HG02970 (cell line): Measurements from ENCODE around the gene BPIFB6.

Experiments
- ATAC-seq: cut with Tn5 transposase; IDR thresholded peaks from one replicate; pipeline ENCODE4 v1.9.1; 2021; ENCODE audit warnings: mild to moderate bottlenecking, moderate library complexity, moderate number of reproducible peaks; ENCODE audit not compliant: unreplicated experiment, low FRiP score

BPIFB6 gene

DNA sequence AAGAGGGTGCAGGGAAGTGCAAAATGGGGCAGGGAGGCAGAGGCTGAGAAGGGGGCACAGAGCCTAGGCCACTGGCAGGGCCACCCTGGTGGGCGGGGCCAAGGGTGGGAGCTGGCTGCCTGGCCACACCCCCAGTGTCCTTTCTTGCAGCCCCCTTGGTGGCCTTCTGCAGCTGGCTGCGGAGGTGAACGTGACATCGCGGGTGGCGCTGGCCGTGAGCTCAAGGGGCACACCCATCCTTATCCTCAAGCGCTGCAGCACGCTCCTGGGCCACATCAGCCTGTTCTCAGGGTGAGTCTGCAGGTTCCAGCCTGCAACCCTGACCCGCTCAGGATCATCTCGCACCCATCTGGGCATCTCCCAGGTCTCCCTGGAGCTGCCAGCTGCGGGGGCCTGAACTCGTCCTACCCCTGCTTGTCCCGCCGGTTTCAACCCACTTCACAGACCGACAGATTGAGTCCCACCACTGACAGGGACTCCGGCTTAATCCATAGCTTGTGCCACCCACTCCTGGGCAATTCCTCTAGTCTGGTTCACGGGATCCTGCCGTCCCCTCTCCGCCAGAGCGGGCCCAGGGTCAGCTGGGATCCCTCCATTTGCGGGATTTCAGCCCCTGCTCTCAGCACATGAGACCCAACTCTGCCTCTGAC lies 28.4 kb downstream of the BPIFB6 start:
- no peak for ATAC-seq

DNA sequence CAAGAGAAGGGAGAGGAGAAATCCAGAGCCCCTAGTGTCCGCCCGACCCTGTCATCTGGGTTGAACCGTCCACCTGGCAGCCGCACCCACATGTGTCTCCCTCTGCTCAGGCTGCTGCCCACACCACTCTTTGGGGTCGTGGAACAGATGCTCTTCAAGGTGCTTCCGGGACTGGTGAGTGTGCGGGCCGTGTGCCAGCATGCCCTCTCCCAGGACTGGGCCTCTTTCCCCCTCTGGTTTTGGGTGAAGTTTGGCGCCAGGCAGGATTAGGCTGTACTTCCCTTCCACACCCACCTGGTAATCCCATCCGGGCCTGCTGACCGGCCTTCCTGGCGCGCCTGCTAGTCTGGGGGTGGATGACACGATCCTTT lies 30.2 kb downstream of the BPIFB6 start:
- no peak for ATAC-seq

DNA sequence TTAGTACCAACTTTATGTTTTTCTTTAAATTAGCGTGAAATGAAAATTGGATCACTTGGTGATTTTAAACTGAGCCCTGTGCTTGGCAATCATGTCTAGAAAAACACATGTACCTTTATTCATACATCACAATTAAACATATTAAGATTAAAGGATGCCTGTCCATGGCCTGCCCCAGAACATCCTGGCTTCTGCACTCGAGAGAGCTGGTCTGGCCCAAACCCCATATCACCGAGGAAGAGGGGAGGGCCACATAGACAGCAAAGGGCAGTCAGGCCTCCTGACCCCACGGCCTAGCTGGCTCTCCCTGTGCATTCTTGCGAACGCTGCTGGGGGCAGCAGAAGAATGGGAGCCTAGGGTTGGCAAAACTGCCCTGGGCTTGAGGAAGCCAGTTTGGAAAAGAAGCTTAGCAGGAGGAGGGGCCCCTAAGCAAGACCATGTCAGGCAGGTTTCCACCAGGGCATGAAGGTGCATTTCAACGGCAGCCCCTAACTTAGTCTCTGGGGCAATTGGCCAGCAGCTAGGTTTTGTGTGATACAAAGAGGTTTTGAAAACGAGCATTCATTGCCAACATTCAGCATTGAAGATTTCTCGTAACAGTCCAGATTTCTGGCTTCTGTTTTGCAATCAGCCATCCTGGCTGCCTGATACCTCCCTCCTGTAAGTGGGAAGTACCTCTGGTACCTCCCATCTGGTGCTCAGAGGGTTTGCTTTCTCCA lies 30.8 kb downstream of the BPIFB6 start:
- ATAC-seq, result no peak

DNA sequence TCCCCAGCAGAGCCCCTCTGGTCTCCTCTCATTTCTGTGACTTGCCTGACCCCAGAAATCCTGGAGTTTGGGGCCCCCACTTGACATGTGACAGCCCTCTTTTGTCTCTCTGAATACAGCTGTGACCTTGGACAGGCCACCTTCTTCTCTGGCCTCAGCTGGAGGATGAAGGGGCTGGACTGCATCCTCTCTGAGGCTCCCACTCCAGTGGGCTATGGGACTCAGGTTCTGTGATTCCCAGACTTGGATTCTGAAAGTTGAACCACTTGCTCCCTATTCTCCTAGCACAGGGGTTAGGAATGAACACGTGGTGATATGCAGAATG lies 31.3 kb downstream of the BPIFB6 start:
- no peak for ATAC-seq

DNA sequence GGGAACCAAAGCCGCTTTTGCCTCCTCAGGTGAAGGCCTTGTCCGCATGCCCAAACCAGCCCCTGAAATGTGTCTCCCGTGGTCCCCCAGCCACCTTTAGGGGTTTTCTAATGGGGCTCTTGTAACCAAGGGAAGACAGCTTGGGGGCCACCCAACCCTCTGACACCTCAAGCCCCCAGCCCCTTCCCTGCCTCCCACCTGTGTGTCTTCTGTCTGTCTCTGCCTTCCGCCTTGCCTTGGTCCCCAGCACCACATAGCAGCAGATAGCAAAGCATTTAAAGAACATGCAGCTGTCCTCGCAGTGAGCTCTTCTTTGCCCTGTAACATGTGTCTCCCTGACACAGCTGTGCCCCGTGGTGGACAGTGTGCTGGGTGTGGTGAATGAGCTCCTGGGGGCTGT lies 31.8 kb downstream of the BPIFB6 start:
- ATAC-seq, result no peak

DNA sequence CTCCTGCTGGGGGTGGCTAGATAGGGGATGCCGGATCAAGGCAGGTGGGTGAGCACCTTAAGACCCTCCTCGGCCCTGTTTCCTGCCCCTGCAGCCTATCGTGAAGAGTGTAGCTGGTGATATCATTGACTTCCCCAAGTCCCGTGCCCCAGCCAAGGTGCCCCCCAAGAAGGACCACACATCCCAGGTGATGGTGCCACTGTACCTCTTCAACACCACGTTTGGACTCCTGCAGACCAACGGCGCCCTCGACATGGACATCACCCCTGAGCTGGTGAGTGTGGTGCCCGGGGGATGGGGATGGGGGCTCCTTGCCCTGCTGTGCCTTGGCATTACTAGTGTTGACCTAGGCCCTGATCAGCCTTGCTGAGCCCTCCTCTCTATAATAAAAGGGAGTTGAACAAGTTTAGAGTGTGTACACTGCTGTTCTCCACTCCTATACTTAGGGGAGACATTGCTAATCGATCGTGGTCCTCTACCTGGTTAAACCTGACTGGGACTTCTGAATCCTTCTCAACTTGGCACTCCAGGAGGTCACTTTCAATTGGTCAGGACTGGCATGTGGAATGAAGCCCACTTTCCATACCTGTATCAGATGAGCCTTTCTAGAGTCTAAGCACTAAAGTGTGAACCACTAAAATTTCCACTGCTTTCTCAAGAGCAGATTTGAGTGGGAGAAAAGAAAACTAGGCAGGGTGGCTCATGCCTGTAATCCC lies 33.3 kb downstream of the BPIFB6 start:
- no peak for ATAC-seq

DNA sequence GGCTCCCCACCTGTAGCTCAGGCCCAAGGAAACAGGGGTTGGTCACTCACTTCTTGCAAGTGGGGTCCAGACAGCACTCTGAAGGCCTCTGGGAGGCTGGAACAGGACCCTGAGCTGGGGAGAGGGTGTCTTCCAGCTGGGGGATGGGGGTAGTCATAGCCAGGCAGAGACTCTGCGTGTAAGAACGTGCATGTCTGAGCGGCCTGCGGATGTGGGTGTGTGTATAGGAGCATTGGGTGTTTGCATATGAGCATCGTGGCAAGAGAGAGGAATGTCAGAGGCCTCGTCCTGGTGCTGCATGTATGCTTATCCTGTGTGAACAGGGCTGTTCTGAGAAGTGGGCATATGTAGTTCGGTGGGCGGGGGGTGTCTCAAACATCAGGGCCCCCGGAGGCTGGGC lies 34.3 kb downstream of the BPIFB6 start:
- no peak for ATAC-seq

DNA sequence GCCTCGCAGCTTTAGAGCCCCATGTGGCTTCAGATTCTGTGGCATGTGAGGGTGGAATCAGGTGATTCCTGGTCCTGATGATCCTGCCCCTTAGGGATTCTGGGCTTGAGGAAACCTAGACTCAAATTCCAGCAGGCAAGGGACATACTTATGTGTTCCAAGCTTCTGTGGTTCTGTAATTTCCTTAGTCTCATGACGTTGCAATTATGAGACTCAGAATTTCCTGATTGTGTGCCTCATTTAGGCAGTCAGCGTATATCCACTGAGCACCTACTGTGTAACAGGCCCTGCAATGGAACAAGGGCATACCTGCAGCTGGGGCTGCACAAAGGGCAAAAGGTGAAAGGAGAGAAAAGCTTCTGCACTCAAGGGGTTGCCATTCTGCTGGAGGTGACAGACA lies 36.4 kb downstream of the BPIFB6 start:
- no peak for ATAC-seq

DNA sequence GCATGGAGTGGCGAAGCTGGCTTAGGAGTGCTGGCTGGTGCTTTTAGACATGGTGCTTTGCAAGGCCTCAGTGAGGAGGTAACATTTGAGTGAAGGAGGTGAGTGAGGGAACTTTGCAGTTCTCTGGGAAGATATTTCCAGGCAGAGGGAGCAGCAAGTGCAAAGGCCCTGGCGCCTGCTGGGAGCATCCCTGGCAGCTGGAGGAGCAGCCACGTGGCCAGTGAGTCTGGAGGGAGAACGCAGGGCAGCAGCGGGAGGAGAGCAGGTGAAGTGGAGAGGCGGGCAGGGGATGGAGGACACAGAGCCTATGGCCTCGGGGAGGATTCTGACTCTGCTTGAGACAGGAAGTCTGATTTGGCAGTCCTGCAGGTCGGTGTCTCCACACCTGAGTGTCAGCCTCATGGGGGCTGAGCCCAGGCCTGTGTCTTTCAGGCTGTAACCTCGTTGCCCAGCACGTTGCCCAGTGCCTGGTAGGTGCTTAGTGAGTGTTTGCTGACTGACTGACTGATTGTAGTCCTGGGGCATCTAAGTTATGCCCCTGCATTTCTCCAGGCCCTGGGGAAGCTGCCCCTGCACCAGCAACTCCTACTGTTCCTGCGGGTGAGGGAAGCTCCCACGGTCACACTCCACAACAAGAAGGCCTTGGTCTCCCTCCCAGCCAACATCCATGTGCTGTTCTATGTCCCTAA lies 36.9 kb downstream of the BPIFB6 start:
- ATAC-seq, result no peak

DNA sequence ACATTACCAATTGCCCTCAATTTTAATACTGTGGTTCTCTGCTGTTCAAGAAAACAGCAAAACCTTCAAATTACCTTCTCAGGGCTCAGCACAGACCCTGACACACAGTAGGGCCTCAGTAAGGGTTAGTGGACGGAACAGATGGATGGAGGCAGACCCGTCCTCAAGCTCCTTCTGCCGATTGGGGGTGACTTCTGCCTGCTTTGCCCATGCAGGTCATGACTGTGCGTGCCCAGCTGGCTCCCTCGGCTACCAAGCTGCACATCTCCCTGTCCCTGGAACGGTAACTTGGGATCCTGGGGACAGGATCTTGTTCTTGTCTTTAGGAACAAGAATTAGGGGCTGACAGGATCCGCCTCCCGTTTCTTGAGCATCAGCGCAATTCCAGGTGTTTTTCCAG lies 38.2 kb downstream of the BPIFB6 start:
- ATAC-seq, result no peak

DNA sequence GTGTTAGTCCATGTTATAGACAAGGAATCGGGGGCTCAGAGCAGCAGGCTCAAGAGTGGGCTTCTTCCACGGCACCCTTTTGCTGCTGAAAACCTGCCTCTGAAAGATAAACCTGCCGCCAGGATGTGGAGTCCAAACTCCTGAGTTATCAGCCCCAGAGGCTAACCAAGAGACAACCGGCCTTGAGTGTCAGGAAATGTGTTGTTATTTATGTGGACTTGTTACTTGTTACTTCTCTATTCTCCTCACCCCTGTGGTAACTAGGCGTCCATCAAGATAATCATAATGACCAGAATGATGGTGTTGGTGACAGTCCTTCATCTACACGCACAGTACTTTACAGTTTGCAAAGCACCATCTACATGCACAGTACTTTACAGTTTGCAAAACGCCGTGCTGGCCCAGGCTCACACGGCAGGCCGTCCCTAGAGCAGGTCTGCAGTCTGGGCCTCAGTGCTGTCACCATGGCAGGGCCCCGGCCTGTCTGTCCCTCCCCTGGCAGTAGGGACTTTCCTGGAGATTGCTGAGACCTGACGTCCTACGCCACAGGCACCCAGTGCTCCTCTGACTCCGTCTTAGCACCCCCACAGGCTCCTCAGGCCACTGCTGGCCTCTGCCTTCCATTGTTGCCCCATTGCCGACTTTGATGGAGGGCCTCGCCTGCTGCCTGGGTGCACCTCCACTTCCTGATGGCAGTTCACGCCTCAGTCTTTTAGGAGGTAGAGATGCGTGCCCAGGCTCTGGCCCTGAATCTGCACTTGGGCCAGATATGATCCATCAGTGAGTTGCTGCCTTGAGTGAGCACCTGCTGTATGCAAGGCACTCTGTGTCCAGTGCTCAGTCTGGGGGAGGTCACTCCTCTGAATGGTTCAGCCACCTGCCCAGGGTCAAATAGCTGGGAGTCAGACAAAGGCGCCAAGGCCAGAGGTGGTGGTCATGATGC lies 38.9 kb downstream of the BPIFB6 start:
- ATAC-seq, result no peak

DNA sequence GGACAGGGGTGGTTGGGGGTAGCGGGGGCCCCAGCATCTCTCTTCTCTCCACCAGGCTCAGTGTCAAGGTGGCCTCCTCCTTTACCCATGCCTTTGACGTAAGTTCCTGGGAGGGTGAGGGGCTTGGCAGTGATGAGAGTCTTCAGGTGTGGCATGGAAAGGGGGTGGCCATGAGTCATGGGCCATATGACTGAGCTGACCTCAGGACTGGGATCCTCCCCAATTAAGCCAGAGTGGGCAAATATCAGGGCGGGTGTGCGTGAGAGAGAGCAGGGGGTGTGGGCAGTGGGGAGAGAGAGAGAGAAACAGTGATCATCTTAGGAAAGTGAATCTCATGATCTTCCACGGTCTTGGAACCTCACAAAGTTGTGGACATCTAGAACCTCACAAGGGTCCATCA lies 39.8 kb downstream of the BPIFB6 start:
- no peak for ATAC-seq

DNA sequence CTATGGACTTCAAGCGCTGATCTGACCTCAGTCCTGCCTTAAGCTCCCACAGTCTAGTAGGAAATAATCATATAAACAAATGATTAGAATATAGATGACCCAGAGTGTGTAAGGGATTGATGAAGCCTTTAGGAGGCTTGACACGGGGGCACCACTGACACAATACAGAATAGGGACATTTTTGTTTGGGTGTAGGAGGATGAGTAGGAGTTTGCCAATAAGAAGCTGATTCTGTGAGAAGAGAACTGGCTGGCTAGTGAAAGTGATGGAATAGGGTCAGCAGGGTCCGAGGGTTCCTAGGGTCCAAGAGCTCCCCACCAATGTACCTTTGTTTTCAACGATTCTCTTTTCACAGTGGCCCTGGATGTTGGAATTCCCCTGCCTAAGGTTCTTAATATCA lies 40.9 kb downstream of the BPIFB6 start:
- ATAC-seq, result no peak

DNA sequence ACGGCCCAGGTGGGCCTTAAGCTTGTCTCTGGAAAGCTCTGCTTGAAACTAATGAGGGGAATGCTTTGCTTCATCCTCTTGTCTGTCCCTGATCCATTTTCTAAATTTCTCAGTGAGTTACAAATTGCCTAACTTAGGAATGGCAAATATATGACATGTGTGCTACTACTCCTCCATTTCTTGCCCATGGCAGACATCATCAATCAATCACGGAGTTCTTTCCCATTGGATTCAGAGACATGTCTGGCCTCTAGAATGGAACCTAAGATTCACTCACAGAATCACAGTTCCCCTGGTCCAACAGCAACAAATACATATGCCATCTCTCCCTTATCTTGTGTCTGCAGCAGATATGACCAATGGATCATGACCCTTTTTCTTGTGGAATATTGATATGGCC lies 41.4 kb downstream of the BPIFB6 start:
- no peak for ATAC-seq

DNA sequence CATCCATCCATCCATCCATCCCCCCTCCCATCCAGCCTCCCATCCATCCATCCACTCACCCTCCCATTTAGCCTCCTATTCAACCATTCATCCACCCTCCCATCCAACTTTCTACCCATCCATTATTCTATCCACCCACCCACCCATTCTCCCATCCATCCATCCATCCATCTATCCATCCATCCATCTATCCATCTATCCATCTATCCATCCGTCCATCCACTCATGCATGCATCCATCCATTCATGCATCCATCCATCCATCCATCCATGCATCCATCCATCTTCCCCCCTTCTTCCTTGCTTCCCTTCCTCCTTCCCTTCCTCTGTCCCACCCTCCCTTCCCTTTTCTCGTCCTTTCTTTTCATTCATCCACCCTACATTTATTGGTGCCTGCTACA lies 43.2 kb downstream of the BPIFB6 start:
- no peak for ATAC-seq

DNA sequence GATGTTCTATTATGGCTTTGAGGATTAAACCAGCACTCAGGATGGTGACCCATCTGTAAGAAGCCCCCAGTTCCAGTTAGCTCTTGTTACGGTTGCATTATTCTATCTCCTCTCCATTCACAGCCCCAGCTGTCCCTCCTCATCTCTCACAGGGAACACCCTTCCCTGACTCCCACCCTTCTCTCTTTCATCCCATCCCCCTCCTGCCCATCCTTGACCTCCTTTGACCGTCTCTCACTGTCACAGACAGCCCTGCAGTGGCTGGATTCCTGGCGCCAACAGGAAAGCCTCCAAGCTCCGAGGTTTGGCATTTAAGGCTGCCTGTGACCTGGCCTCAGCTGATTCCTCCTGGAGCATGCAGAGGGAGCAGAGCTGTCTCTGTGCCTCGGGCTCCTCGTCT lies 43.8 kb downstream of the BPIFB6 start:
- ATAC-seq, result no peak

DNA sequence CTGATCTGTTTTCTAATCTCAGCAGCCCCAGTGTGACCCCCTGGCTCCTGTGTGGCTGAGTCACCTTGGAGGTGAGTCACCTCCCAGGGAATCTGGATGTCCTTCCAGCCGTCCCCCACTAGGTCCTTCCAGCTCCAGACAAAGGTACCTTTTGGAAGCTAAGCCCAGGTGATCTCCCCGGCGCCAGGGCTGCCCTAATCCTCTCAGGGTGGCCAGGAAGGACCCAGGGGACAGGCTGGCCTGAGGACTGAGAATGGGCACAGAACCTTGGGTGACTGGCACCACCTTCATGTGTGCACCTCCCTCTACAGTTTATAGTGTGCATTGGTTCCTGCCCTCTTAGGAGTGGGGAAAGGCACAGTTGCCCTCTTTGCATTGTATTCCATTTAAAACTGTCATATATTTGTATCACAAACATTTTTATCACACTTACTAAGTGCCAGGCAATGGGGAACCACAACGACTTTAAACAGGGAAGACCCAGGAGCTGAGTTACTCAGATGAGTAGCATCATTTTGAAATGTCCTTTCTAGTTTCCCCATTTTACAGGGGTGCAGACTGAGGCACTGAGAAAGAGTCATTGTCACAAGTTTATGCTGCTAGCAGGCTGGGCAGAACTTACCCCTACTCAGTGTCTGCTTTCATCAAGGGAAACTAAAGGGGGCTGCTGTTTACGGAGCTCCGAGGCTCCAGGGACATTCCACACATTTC lies 45.4 kb downstream of the BPIFB6 start:
- no peak for ATAC-seq

DNA sequence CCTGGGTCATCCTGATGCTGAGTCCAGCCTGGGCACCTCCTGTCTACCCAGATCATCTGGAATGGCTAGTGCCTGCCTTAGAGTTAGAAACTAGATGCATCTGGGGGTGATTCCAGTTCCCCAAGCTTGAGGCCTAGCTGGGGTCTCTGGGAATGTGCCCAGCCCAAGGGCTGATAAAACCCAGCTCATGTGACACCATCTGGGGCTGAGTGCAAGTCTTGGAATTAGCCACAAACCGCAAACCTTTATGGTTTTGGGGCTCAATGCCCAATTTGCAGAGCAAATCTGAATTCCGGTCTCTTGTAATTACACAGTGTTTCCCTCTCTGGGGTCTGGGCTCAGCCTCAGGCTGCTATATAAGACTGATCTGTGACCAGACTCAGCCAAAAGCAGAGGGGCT lies 47.8 kb downstream of the BPIFB6 start, which contains the start of gene BPIFB4:
BPIFB4 (plus strand) TSS at position 385 of the 400 bp plus-strand sequence. CDS start 1,884 bp downstream, outside the sequence.
- ATAC-seq, result no peak

DNA sequence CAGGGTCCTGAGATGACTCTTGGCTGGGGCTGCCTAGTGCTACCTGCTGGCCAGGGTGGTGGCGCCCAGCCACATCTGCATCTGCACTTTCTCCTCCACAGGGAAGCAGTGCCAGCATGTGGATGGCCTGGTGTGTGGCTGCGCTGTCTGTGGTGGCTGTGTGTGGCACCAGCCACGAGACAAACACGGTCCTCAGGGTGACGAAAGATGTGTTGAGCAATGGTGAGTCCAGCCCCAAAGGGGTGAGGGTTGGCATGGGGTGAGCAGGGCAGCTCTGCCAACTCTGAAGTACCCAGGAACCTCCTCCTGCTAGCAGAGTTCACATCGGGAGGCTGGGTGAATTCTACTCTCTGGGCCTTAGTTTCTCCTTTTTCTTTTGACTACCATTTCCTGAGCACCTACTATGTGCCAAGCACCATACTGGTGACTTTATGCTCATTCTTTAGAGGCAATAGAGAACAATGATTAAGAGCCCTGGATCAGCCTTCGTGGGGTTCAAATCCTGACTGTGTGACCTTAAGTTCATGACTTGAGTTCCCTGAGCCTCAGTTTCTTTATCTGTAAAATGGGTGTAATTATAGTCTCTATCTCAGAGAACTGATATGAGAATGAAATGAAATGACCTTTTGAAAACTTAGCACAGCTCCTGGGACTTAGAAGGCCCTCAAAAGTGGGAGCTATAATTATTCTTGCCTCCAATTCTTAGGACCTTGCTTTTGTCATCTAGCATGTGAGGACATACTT lies 50.1 kb downstream of the BPIFB6 start:
- no peak for ATAC-seq
